ENCODE measurements around the gene PREX1.

DNA sequence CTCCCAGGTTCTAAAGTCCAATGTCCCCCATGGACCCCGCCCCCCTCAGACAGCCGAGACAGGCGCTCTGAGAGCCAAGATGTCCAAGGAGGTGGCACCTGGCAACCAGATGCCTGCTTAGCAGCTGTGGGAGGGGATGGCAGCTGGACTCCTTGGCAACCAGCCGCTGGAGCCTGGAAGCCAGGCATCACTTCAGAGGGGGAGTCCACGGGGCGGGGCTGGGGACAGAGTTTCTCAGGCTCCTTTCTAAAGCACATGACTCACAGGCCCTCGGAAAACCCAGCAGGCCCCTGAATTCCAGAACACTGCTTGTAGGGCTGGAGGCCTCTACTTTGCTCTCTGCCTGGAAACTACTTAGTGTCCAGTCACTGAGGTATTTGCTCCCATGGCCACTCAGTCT is 51.5 kb downstream of the PREX1 start:
- no peak for TF ChIP-seq POLR2AphosphoS5 (IDR thresholded peaks at IDR 0.05)
- TF ChIP-seq, protein P1, sequence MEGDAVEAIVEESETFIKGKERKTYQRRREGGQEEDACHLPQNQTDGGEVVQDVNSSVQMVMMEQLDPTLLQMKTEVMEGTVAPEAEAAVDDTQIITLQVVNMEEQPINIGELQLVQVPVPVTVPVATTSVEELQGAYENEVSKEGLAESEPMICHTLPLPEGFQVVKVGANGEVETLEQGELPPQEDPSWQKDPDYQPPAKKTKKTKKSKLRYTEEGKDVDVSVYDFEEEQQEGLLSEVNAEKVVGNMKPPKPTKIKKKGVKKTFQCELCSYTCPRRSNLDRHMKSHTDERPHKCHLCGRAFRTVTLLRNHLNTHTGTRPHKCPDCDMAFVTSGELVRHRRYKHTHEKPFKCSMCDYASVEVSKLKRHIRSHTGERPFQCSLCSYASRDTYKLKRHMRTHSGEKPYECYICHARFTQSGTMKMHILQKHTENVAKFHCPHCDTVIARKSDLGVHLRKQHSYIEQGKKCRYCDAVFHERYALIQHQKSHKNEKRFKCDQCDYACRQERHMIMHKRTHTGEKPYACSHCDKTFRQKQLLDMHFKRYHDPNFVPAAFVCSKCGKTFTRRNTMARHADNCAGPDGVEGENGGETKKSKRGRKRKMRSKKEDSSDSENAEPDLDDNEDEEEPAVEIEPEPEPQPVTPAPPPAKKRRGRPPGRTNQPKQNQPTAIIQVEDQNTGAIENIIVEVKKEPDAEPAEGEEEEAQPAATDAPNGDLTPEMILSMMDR (IDR thresholded peaks at IDR 0.05) = no peak

All from prostate gland (tissue), 2 donors.